Measurements from ENCODE around the gene TTBK2. TPM values are rescaled to one million over a fixed set of nuclear protein-coding genes. Genes with fewer than 3 reads are reported as not detected.

Gene TTBK2
- total and polyA plus RNA-seq, 10 of the 15 experiments (the other 5 are each of a cell fraction or from before 2014, with no cell fraction given) = 0.66 to 9.1 (median 3.7) TPM

- Histone ChIP-seq H3K4me2 (ENCODE audit: control insufficient read depth, insufficient read depth) (no peak overlapping the region), H4K20me1 (ENCODE audit: control insufficient read depth, insufficient read depth) (no peaks in the 10 kb centered on the region), H3K79me2 (ENCODE audit: control insufficient read depth, insufficient read depth, low read length) (no peaks in the 10 kb centered on the region), H3K36me3 (ENCODE audit: control insufficient read depth in 2 of 2, insufficient read depth in 2 of 2, low read length in 1 of 2) (no peaks in the 10 kb centered on the region; a peak in 2 of 4 replicates), H2AFZ (ENCODE audit: control insufficient read depth, low read depth, low read length) (no peak overlapping the region), H3K9ac (ENCODE audit: control insufficient read depth, insufficient read depth, low read length) (no peak overlapping the region), H3K27me3 (replicated peaks in 1 of 2; ENCODE audit: control insufficient read depth in 2 of 2, insufficient read depth in 2 of 2, low read length in 1 of 2) (no peaks in the 10 kb centered on the region), H3K4me1 (ENCODE audit: control insufficient read depth, insufficient read depth, low read length) (no peaks in the 10 kb centered on the region), H3K9me3 (replicated peaks; ENCODE audit: control insufficient read depth, insufficient read depth, low read length) (no peaks in the 10 kb centered on the region), H3K27ac (ENCODE audit: control insufficient read depth, insufficient read depth) (no peak overlapping the region), H3K4me3 (no peak overlapping the region)
- intact Hi-C loops (cut with micrococcal nuclease; ENCODE audit: unreplicated experiment) (no loop called here), in situ Hi-C loops (cut with MboI) (no loop called here)
- WGBS (ENCODE audit: insufficient coverage, insufficient replicate concordance, low lambda C conversion rate, missing lambda C conversion rate) = 84% methylated on average over 1 of the region's 1 CpG
- ATAC-seq (no peak), FAIRE-seq (no peak), DNase-seq (ENCODE audit: low read depth, low spot score) (no peak)
- ChIA-PET CTCF (no interaction called here), SMC1A (ENCODE audit: uncharacterized antibody, unreplicated experiment) (no interaction called here), RAD21 (ENCODE audit: unreplicated experiment) (interaction anchor here (0.6 kb wide), 1 partner anchor 275 kb away, joined by 3 read pairs; no protein-coding TSS in a partner anchor), POLR2A (no interaction called here)
- BruUV-seq (replicated peaks) = no TSS peak
- TF ChIP-seq CBX3 (IDR thresholded peaks at IDR 0.05; ENCODE audit: borderline replicate concordance, low read depth) (no peak), BRCA1 (IDR thresholded peaks at IDR 0.05; ENCODE audit: low read depth, low read length) (no peak), CHD2 (IDR thresholded peaks at IDR 0.05; ENCODE audit: borderline replicate concordance, low read depth, low read length) (no peak), PAX8 (IDR thresholded peaks at IDR 0.05) (no peak), GABPA (IDR thresholded peaks at IDR 0.05; ENCODE audit: low read depth) (no peak)
These were observed 176.4 kb downstream of the TTBK2 start for GRCh38 chr15:42744195-42744594.

DNA sequence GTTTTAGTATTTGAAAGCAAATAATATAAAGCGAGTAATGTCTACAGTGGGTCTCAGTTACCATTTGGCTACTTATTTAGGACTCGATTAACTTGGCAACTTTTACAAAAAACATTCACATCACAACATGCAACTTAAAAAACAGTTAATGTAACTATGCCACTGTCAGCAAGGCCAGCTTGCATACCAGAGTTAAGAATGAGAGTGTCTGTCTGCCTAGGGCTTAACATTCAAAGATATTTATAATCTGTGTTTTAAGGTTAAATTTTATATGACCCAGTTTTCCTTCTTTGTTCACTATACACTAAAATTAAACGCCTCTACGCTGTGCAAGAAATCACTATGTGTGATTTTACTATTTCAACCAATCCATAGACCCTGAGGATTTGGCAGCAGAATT, 178.4 kb downstream of the TTBK2 start:
- ATAC-seq (no peak), DNase-seq (ENCODE audit: low read depth, low spot score) (no peak), FAIRE-seq (peak; percentile 31)
- ChIA-PET CTCF (interaction anchor here (1.0 kb wide), 1 partner anchor 184 kb away, joined by 4 read pairs; no protein-coding TSS in a partner anchor), SMC1A (ENCODE audit: uncharacterized antibody, unreplicated experiment) (interaction anchor here (0.6 kb wide), 1 partner anchor 187 kb away, joined by 3 read pairs; no protein-coding TSS in a partner anchor), RAD21 (ENCODE audit: unreplicated experiment) (no interaction called here), POLR2A (no interaction called here)
- H3K9ac ChIP-seq (ENCODE audit: control insufficient read depth, insufficient read depth, low read length) = no peak overlapping the region
- H3K36me3 ChIP-seq (ENCODE audit: control insufficient read depth in 2 of 2, insufficient read depth in 2 of 2, low read length in 1 of 2) = no peaks in the 10 kb centered on the region; a peak in 2 of 4 replicates
- H3K27ac ChIP-seq (ENCODE audit: control insufficient read depth, insufficient read depth) = no peak overlapping the region
- H3K4me2 ChIP-seq (ENCODE audit: control insufficient read depth, insufficient read depth) = no peak overlapping the region
- H3K79me2 ChIP-seq (ENCODE audit: control insufficient read depth, insufficient read depth, low read length) = no peaks in the 10 kb centered on the region
- no peak overlapping the region for H3K4me3 ChIP-seq
- WGBS (ENCODE audit: insufficient coverage, insufficient replicate concordance, low lambda C conversion rate, missing lambda C conversion rate) = 94% methylated on average over 4 of the region's 4 CpGs
- no peaks in the 10 kb centered on the region for H3K4me1 ChIP-seq (ENCODE audit: control insufficient read depth, insufficient read depth, low read length)
- no TSS peak for BruUV-seq (replicated peaks)
- H3K9me3 ChIP-seq (replicated peaks; ENCODE audit: control insufficient read depth, insufficient read depth, low read length) = no peaks in the 10 kb centered on the region
- in situ Hi-C loops (cut with MboI) (no loop called here), intact Hi-C loops (cut with micrococcal nuclease; ENCODE audit: unreplicated experiment) (no loop called here)
- no peaks in the 10 kb centered on the region for H3K27me3 ChIP-seq (replicated peaks in 1 of 2; ENCODE audit: control insufficient read depth in 2 of 2, insufficient read depth in 2 of 2, low read length in 1 of 2)
- H4K20me1 ChIP-seq (ENCODE audit: control insufficient read depth, insufficient read depth) = no peaks in the 10 kb centered on the region
- H2AFZ ChIP-seq (ENCODE audit: control insufficient read depth, low read depth, low read length) = no peak overlapping the region
- TF ChIP-seq TCF12 (IDR thresholded peaks at IDR 0.05; ENCODE audit: low read depth, low read length) (no peak), ZNF274 (IDR thresholded peaks at IDR 0.05; ENCODE audit: insufficient read depth, insufficient read length) (no peak), MTA2 (IDR thresholded peaks at IDR 0.05; ENCODE audit: low read depth) (no peak), MEF2B (IDR thresholded peaks at IDR 0.05; ENCODE audit: partially characterized antibody, poor library complexity, severe bottlenecking) (no peak), MLLT1 (IDR thresholded peaks at IDR 0.05) (no peak), FOXM1 (IDR thresholded peaks at IDR 0.05; ENCODE audit: low read depth, low read length) (no peak), BHLHE40 (IDR thresholded peaks at IDR 0.05; ENCODE audit: borderline replicate concordance in 1 of 2, low read depth in 2 of 2, low read length in 1 of 2) (no peak)
- TF ChIP-seq, protein P1, sequence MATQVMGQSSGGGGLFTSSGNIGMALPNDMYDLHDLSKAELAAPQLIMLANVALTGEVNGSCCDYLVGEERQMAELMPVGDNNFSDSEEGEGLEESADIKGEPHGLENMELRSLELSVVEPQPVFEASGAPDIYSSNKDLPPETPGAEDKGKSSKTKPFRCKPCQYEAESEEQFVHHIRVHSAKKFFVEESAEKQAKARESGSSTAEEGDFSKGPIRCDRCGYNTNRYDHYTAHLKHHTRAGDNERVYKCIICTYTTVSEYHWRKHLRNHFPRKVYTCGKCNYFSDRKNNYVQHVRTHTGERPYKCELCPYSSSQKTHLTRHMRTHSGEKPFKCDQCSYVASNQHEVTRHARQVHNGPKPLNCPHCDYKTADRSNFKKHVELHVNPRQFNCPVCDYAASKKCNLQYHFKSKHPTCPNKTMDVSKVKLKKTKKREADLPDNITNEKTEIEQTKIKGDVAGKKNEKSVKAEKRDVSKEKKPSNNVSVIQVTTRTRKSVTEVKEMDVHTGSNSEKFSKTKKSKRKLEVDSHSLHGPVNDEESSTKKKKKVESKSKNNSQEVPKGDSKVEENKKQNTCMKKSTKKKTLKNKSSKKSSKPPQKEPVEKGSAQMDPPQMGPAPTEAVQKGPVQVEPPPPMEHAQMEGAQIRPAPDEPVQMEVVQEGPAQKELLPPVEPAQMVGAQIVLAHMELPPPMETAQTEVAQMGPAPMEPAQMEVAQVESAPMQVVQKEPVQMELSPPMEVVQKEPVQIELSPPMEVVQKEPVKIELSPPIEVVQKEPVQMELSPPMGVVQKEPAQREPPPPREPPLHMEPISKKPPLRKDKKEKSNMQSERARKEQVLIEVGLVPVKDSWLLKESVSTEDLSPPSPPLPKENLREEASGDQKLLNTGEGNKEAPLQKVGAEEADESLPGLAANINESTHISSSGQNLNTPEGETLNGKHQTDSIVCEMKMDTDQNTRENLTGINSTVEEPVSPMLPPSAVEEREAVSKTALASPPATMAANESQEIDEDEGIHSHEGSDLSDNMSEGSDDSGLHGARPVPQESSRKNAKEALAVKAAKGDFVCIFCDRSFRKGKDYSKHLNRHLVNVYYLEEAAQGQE (IDR thresholded peaks at IDR 0.05; ENCODE audit: low read depth, low read length) = no peak
